Measurements from ENCODE around the gene AKAIN1. TPM values are rescaled to one million over a fixed set of nuclear protein-coding genes. Genes with fewer than 3 reads are reported as not detected.

Gene AKAIN1
- polyA plus RNA-seq, 1 donor from 2014 or later: not detected

DNA sequence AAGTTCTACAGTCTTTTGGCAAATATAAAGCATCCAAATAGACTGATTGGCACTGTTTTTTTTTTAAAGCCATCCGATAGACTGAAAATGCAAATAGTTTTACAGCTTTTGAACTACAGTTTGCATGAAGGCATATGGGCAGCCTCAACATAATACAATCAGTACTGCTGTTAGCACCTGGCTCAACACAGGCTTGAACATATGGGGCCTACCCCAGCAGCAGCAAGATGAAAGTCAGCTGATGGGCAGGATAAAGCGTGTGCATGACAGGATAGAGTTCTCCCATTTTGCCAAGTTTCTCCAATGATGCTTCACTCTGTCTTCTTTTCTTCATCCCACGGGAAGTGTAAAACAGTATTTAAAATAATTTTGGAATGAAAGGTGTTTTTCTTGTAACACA, 1.3 kb upstream of the AKAIN1 start:
- no peaks in the 10 kb centered on the region for H3K9me2 ChIP-seq (ENCODE audit: insufficient read depth, low read length)

DNA sequence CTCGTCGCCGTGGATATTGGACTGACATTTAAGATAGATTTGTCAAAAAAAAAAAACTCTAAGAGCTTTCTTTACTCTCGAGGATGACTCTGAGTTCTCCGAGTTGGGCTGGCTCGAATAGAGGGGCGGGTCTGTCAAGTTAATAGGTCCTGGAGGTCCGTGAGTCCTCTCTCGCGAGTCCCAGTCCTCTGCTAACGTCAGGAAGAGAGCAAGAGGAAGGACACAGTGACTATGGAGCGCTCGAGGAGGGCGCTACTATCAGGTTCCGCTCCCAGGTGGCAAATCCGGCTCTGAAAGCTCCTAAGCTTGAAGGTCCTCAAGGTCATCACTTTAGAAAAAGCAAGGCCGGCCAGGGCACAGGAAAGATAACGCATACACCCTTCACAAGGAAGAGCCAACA, 404 bp upstream of the AKAIN1 start:
- peaks cover 83% of the 10 kb centered on the region for H3K27me3 ChIP-seq (ENCODE audit: insufficient read depth, low read depth, low read length)
- H2AFZ ChIP-seq (ENCODE audit: low read depth, low read length): no peak overlapping the region
- no peaks in the 10 kb centered on the region for H4K20me1 ChIP-seq (ENCODE audit: insufficient read depth)

More for the DNA sequence above, 1.3 kb upstream of the AKAIN1 start:
- no peak overlapping the region for H3K27ac ChIP-seq (ENCODE audit: low read length)
- TF ChIP-seq MXI1 (conservative IDR thresholded peaks at IDR 0.05; ENCODE audit: poor library complexity, severe bottlenecking) (no peak), SMC3 (conservative IDR thresholded peaks at IDR 0.05; ENCODE audit: poor library complexity) (no peak), EP300 (conservative IDR thresholded peaks at IDR 0.05; ENCODE audit: poor library complexity, severe bottlenecking) (no peak), POLR2AphosphoS5 (IDR thresholded peaks at IDR 0.05) (no peak), EZH2 (IDR thresholded peaks at IDR 0.05; ENCODE audit: borderline replicate concordance, insufficient read depth, low read length, poor library complexity, severe bottlenecking) (no peak), TAF1 (IDR thresholded peaks at IDR 0.05; ENCODE audit: low read depth) (no peak), RAD21 (conservative IDR thresholded peaks at IDR 0.05) (no peak)
- TF ChIP-seq, protein P1, sequence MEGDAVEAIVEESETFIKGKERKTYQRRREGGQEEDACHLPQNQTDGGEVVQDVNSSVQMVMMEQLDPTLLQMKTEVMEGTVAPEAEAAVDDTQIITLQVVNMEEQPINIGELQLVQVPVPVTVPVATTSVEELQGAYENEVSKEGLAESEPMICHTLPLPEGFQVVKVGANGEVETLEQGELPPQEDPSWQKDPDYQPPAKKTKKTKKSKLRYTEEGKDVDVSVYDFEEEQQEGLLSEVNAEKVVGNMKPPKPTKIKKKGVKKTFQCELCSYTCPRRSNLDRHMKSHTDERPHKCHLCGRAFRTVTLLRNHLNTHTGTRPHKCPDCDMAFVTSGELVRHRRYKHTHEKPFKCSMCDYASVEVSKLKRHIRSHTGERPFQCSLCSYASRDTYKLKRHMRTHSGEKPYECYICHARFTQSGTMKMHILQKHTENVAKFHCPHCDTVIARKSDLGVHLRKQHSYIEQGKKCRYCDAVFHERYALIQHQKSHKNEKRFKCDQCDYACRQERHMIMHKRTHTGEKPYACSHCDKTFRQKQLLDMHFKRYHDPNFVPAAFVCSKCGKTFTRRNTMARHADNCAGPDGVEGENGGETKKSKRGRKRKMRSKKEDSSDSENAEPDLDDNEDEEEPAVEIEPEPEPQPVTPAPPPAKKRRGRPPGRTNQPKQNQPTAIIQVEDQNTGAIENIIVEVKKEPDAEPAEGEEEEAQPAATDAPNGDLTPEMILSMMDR (IDR thresholded peaks at IDR 0.05; ENCODE audit: poor library complexity, severe bottlenecking): no peak
- TF ChIP-seq, protein P2, sequence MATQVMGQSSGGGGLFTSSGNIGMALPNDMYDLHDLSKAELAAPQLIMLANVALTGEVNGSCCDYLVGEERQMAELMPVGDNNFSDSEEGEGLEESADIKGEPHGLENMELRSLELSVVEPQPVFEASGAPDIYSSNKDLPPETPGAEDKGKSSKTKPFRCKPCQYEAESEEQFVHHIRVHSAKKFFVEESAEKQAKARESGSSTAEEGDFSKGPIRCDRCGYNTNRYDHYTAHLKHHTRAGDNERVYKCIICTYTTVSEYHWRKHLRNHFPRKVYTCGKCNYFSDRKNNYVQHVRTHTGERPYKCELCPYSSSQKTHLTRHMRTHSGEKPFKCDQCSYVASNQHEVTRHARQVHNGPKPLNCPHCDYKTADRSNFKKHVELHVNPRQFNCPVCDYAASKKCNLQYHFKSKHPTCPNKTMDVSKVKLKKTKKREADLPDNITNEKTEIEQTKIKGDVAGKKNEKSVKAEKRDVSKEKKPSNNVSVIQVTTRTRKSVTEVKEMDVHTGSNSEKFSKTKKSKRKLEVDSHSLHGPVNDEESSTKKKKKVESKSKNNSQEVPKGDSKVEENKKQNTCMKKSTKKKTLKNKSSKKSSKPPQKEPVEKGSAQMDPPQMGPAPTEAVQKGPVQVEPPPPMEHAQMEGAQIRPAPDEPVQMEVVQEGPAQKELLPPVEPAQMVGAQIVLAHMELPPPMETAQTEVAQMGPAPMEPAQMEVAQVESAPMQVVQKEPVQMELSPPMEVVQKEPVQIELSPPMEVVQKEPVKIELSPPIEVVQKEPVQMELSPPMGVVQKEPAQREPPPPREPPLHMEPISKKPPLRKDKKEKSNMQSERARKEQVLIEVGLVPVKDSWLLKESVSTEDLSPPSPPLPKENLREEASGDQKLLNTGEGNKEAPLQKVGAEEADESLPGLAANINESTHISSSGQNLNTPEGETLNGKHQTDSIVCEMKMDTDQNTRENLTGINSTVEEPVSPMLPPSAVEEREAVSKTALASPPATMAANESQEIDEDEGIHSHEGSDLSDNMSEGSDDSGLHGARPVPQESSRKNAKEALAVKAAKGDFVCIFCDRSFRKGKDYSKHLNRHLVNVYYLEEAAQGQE (IDR thresholded peaks at IDR 0.05; ENCODE audit: borderline replicate concordance): no peak
- H3K36me3 ChIP-seq (ENCODE audit: insufficient read depth, low read length): no peaks in the 10 kb centered on the region
- no peaks in the 10 kb centered on the region for H3K9me3 ChIP-seq (ENCODE audit: low read length)
- H4K20me1 ChIP-seq (ENCODE audit: insufficient read depth): no peaks in the 10 kb centered on the region
- H3F3A ChIP-seq (ENCODE audit: insufficient read depth, low read length, poor library complexity, severe bottlenecking): no peaks in the 10 kb centered on the region
- no peaks in the 10 kb centered on the region for H3K79me2 ChIP-seq (replicated peaks; ENCODE audit: insufficient read depth, low read length)
- H3K4me2 ChIP-seq (ENCODE audit: low read length): no peak overlapping the region
- H3K9ac ChIP-seq (ENCODE audit: low read length): no peak overlapping the region
- H3K27me3 ChIP-seq (ENCODE audit: insufficient read depth, low read depth, low read length): peaks cover 83% of the 10 kb centered on the region
- H3K4me3 ChIP-seq (ENCODE audit: low read length): no peak overlapping the region
- no peak overlapping the region for H2AFZ ChIP-seq (ENCODE audit: low read depth, low read length)

More for the DNA sequence above, 404 bp upstream of the AKAIN1 start:
- peak overlapping the region; percentile 68 for H3K4me3 ChIP-seq (ENCODE audit: low read length)
- no peaks in the 10 kb centered on the region for H3K9me3 ChIP-seq (ENCODE audit: low read length)
- no peaks in the 10 kb centered on the region for H3K9me2 ChIP-seq (ENCODE audit: insufficient read depth, low read length)
- no peak overlapping the region for H3K9ac ChIP-seq (ENCODE audit: low read length)
- peak overlapping the region; percentile 72 for H3K4me2 ChIP-seq (ENCODE audit: low read length)
- H3K36me3 ChIP-seq (ENCODE audit: insufficient read depth, low read length): no peaks in the 10 kb centered on the region
- TF ChIP-seq, protein P2 (IDR thresholded peaks at IDR 0.05; ENCODE audit: borderline replicate concordance): no peak
- no peak for TF ChIP-seq TAF1 (IDR thresholded peaks at IDR 0.05; ENCODE audit: low read depth)
- TF ChIP-seq EZH2 (IDR thresholded peaks at IDR 0.05; ENCODE audit: borderline replicate concordance, insufficient read depth, low read length, poor library complexity, severe bottlenecking): no peak
- TF ChIP-seq EP300 (conservative IDR thresholded peaks at IDR 0.05; ENCODE audit: poor library complexity, severe bottlenecking): no peak
- no peaks in the 10 kb centered on the region for H3F3A ChIP-seq (ENCODE audit: insufficient read depth, low read length, poor library complexity, severe bottlenecking)
- H3K79me2 ChIP-seq (replicated peaks; ENCODE audit: insufficient read depth, low read length): no peaks in the 10 kb centered on the region
- no peak overlapping the region for H3K27ac ChIP-seq (ENCODE audit: low read length)
